Tibial nerve (tissue), 4 donors: ENCODE measurements around the gene NPHS1. TPM values are rescaled to one million over a fixed set of nuclear protein-coding genes. Genes with fewer than 3 reads are reported as not detected.

ENCODE experiments used
- DNase-seq, 2 donors: peaks; one replicate each; pipeline ENCODE4 v3.0.0-alpha.2; 2019; ENCODE audit warnings: low spot score in 2 of 2
- H3K27ac ChIP-seq, 4 donors: fragments of 200-600 bp; sonication (generic) in 3 of 4; one replicate each; pipeline ENCODE4 v1.5.1; 2017 to 2019; ENCODE audit warnings: mild to moderate bottlenecking in 1 of 4
- H3K27me3 ChIP-seq, 2 donors: fragments of 200-600 bp; sonication (generic) in 1 of 2; one replicate each; pipeline versions ENCODE4 v1.5.1 to v1.6.0; 2017 to 2019
- H3K36me3 ChIP-seq, 3 donors: fragments of 200-600 bp; sonication (generic); one replicate each; pipeline ENCODE4 v1.5.1; 2018 to 2019
- H3K4me1 ChIP-seq, 4 donors: fragments of 200-600 bp; sonication (generic) in 3 of 4; one replicate each; pipeline ENCODE4 v1.5.1; 2017 to 2019
- H3K4me3 ChIP-seq, 4 donors: fragments of 200-600 bp; sonication (generic) in 3 of 4; one replicate each; pipeline ENCODE4 v1.5.1; 2017 to 2019; ENCODE audit warnings: mild to moderate bottlenecking in 1 of 4, moderate library complexity in 1 of 4
- H3K9me3 ChIP-seq, 4 donors: fragments of 200-600 bp; sonication (generic) in 3 of 4; one replicate each; pipeline ENCODE4 v1.5.1; 2017 to 2019
- CTCF ChIP-seq, 5 experiments: fragments of 200-600 bp in 3 of 5; fragments of 450-650 bp in 2 of 5; sonication (generic) in 3 of 5; IDR thresholded peaks; one replicate each; pipeline ENCODE4 v1.5.1; 2016 to 2019; ENCODE audit warnings: antibody characterized with exemption in 5 of 5, mild to moderate bottlenecking in 3 of 5, moderate library complexity in 2 of 5
- EP300 ChIP-seq, 2 donors: sonication (generic); formaldehyde crosslinking; IDR thresholded peaks; one replicate each; pipeline ENCODE4 v1.6.1; 2017; ENCODE audit warnings: antibody characterized with exemption in 2 of 2, mild to moderate bottlenecking in 1 of 2
- POLR2A ChIP-seq, 2 donors: fragments of 450-650 bp; IDR thresholded peaks; one replicate each; pipeline ENCODE4 v1.6.1; 2017; ENCODE audit warnings: antibody characterized with exemption in 2 of 2, mild to moderate bottlenecking in 2 of 2, moderate library complexity in 2 of 2
- WGBS, 2 donors: methylation state at CpG; one replicate each; pipeline ENCODE4 v1.1.5; 2018; 5-methylcytosine and 5-hydroxymethylcytosine counted together
- total RNA-seq, 4 donors: library from RNA; depleted of rRNA; stranded (reverse); fragments of >200 nt; gene quantifications; one replicate each; pipeline ENCODE4 v1.1.0, GENCODE V29; 2016

The NPHS1 gene
- total RNA-seq, 4 donors from 2014 or later = not detected

DNA sequence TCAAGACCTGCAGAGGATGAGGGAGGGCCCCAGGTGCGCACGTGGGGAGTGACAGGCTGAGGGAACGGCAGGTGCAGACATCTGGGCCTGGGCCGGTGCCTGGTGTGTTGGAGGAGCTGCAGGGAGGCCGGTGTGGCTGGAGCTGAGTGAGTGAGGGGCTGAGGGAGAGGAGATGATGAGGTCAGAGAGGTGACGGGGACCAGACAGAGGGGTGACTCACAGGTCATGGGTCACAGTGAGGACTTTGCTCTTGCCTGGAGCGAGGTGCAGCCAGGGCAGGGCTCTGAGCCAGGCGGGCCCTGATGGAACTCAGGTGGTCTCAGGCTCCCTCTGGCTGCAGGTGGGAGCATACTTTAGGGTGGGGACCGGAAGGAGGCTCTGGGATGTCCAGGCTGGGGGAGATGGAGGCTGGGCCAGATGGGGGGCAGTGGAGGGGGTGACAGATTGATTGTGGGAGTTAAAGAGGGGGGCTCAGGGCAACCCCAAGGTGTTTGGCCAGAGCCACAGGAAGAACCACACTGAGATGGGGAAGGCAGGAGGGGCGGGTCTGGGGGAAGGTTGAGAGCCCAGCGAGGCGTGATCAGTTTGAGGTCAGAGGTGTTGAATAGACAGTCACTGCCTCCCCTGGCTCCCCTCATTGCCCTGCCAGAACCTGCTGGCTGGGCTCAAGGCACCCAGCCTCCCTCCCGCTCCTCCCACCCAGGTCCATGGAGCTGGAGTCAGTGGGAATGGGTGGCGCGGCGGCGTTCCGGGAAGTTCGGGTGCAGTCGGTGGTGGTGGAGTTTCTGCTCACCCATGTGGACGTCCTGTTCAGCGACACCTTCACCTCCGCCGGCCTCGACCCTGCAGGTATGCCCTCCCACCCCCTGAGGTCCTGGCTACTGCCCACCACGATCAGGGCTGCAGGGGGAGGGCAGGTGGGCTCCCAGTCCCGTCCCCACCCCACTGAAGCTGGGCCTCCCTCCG, 68.6 kb downstream of the NPHS1 start:
- Histone ChIP-seq H3K27ac (no peak overlapping the region), H3K36me3 (peaks cover 0 to 96% (median 0%) of the 10 kb centered on the region in 3 donors), H3K4me3 (no peak overlapping the region), H3K4me1 (no peaks in the 10 kb centered on the region), H3K27me3 (no peaks in the 10 kb centered on the region), H3K9me3 (no peaks in the 10 kb centered on the region)
- WGBS, 2 donors = 77 to 79% methylated on average over 20 to 25 of the region's 28 CpGs
- no peak for TF ChIP-seq POLR2A (IDR thresholded peaks at IDR 0.05)
- no peak for TF ChIP-seq EP300 (IDR thresholded peaks at IDR 0.05)
- TF ChIP-seq CTCF (IDR thresholded peaks at IDR 0.05) = no peak
- no peak for DNase-seq

- no peak for TF ChIP-seq POLR2A (IDR thresholded peaks at IDR 0.05)
- no peaks in the 10 kb centered on the region for H3K9me3 ChIP-seq
- H3K4me1 ChIP-seq = peaks cover 0 to 2% (median 0%) of the 10 kb centered on the region in 4 donors
- DNase-seq = no peak
- no peaks in the 10 kb centered on the region for H3K27me3 ChIP-seq
- H3K4me3 ChIP-seq = no peak overlapping the region
- H3K27ac ChIP-seq = no peak overlapping the region
- H3K36me3 ChIP-seq = peaks cover 0 to 100% (median 0%) of the 10 kb centered on the region in 3 donors
- whole genome bisulfite sequencing, 2 donors = 91 to 97% methylated on average over 10 of the region's 12 CpGs
Observed at GRCh38 chr19:35782589-35782988, 69.7 kb downstream of the NPHS1 start.

- H3K9me3 ChIP-seq = no peaks in the 10 kb centered on the region
- no peaks in the 10 kb centered on the region for H3K27me3 ChIP-seq
- DNase-seq = no peak
- no peak overlapping the region for H3K27ac ChIP-seq
- no peak for TF ChIP-seq CTCF (IDR thresholded peaks at IDR 0.05)
- no peak for TF ChIP-seq POLR2A (IDR thresholded peaks at IDR 0.05)
- TF ChIP-seq EP300 (IDR thresholded peaks at IDR 0.05) = no peak
- H3K4me3 ChIP-seq = no peak overlapping the region
- WGBS, 2 donors = 73 to 75% methylated on average over 9 of the region's 9 CpGs
- peaks cover 0 to 93% (median 0%) of the 10 kb centered on the region in 3 donors for H3K36me3 ChIP-seq
- peaks cover 0 to 11% (median 2%) of the 10 kb centered on the region in 4 donors for H3K4me1 ChIP-seq
Observed at GRCh38 chr19:35781650-35782049, 70.7 kb downstream of the NPHS1 start.

- Histone ChIP-seq H3K27me3 (no peaks in the 10 kb centered on the region), H3K36me3 (peaks cover 0 to 84% (median 0%) of the 10 kb centered on the region in 3 donors), H3K9me3 (no peaks in the 10 kb centered on the region), H3K4me3 (no peak overlapping the region), H3K27ac (no peak overlapping the region), H3K4me1 (peaks cover 0 to 20% (median 11%) of the 10 kb centered on the region in 4 donors)
- TF ChIP-seq CTCF (IDR thresholded peaks at IDR 0.05) = no peak
- no peak for TF ChIP-seq EP300 (IDR thresholded peaks at IDR 0.05)
- no peak for TF ChIP-seq POLR2A (IDR thresholded peaks at IDR 0.05)
- whole genome bisulfite sequencing, 2 donors = 89 to 92% methylated on average over 20 of the region's 20 CpGs
- DNase-seq = no peak
Observed at GRCh38 chr19:35780717-35781116, 71.6 kb downstream of the NPHS1 start.

- TF ChIP-seq CTCF (IDR thresholded peaks at IDR 0.05) = no peak
- TF ChIP-seq EP300 (IDR thresholded peaks at IDR 0.05) = no peak
- TF ChIP-seq POLR2A (IDR thresholded peaks at IDR 0.05) = no peak
- DNase-seq = no peak
- Histone ChIP-seq H3K4me1 (peaks cover 0 to 24% (median 13%) of the 10 kb centered on the region in 4 donors), H3K27me3 (no peaks in the 10 kb centered on the region), H3K9me3 (no peaks in the 10 kb centered on the region), H3K27ac (no peak overlapping the region), H3K36me3 (peaks cover 0 to 77% (median 0%) of the 10 kb centered on the region in 3 donors), H3K4me3 (no peak overlapping the region)
- 90 to 92% methylated on average over 16 of the region's 16 CpGs for WGBS, 2 donors
Observed at GRCh38 chr19:35780058-35780457, 72.2 kb downstream of the NPHS1 start.
